GM21360 (cell line): Measurements from ENCODE around the gene SGCA.
A peak's percentile ranks its signal among the peaks of the same experiment; 100 is the strongest.

Experiments
- ATAC-seq: cut with Tn5 transposase; IDR thresholded peaks from one replicate; pipeline ENCODE4 v1.9.1; 2021; ENCODE audit warnings: mild to moderate bottlenecking, moderate library complexity; ENCODE audit not compliant: unreplicated experiment

SGCA gene

DNA sequence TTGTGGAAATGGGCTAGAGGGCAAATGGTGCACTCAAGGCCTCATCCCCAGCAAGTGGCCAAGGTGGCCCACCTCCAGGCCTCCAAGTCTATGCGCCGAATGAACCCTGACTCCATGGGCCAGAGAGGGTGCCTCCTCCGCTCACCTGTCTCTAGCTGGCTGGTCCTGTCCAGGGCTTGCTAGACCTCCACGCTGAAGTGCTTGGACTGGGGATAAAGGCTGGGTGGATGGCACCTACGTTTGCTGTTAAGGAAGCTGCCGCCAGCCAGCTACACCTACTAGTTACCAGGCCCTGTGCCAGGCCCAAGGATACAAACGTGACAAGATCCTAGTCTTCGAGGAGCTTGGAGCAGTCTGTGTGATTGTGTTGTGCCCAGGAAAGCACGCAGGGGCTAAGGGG is 739 bp upstream of the SGCA start:
- no peak for ATAC-seq

DNA sequence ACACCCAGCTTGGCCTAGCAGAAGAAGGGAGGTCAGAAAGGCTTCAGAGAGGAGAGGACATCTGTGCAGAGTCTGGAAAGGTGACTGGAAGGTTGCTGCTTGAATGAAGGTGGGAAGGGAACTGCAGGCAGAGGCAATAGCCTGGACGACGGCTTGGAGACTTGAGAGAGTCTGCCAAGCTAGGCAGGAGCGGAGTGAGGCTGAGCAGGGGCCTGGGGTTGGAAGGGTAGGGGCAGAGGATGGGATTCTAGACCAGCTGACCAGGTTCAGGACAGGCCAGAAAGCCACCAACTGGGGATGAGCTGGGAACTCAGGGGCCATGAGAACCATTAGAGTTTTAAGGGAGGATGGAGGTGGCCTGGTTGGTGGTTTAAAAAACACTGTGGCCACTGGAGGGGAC is 339 bp upstream of the SGCA start:
- ATAC-seq, result no peak

DNA sequence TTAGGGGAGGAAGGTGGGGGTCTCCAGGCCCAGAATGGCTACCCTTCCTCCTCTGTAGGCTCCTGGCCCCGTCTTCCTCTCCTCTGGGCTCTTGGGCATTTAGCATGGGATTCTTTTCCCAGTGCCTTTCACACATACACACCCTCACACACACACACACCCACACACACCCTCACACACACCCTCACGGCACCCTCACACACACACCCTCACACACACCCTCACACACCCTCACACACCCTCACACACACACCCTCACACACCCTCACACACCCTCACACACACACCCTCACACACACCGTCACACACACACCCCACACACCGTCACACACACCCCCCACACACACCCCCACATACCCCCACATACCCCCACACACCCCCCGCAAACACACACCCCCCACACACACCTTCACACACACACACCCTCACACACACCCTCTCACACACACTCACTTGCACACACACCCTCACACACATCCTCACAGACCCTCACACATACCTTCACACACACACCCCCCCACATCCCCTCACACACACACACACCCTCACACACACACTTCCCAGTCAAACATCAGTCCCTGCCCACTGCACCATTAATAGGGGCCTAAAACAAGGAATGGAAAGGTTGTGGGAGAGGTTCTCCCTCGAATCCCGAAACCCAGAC is 845 bp downstream of the SGCA start:
- ATAC-seq, result no peak

DNA sequence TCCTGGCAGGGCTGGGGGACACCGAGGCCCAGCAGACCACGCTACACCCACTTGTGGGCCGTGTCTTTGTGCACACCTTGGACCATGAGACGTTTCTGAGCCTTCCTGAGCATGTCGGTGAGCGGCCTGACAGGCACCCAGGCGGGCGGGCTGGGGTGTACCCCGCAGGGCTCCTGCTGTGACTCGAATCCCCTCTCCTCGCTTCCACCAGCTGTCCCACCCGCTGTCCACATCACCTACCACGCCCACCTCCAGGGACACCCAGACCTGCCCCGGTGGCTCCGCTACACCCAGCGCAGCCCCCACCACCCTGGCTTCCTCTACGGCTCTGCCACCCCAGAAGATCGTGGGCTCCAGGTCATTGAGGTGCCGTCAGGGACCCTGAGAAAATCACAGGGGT is 1.6 kb downstream of the SGCA start:
- no peak for ATAC-seq

GRCh38 chr17:50168319-50168718 is 2.5 kb downstream of the SGCA start:
- no peak for ATAC-seq

- no peak for ATAC-seq
These were observed 3.4 kb downstream of the SGCA start for GRCh38 chr17:50169121-50169764.

- no peak for ATAC-seq
These were observed 4.2 kb downstream of the SGCA start for GRCh38 chr17:50169881-50170459.

- peak; percentile 56 for ATAC-seq
These were observed 5.0 kb downstream of the SGCA start for GRCh38 chr17:50170662-50171370.

- ATAC-seq, result no peak
These were observed 5.7 kb downstream of the SGCA start for GRCh38 chr17:50171371-50172071.

DNA sequence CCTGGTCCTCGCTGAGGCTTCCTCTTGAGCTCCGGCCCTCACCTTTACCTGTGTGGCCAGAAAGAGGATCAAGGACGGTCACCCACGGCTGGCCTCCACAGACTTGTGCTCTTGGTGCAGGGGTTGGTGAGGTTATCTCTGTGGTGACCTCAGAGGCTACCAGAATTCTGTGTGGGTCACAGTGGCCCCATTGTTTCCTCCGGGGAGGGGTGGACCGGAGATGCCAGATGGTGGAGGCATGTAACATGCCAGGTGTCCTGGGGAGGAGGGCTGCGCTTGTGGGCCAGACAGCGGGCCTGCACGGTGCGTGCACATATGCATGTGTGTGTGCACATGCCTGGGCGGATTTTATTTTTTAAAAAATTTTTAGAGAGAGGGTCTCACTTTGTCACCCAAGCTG is 6.3 kb downstream of the SGCA start:
- ATAC-seq, result no peak

- no peak for ATAC-seq
These were observed 7.1 kb downstream of the SGCA start for GRCh38 chr17:50172936-50173334.

DNA sequence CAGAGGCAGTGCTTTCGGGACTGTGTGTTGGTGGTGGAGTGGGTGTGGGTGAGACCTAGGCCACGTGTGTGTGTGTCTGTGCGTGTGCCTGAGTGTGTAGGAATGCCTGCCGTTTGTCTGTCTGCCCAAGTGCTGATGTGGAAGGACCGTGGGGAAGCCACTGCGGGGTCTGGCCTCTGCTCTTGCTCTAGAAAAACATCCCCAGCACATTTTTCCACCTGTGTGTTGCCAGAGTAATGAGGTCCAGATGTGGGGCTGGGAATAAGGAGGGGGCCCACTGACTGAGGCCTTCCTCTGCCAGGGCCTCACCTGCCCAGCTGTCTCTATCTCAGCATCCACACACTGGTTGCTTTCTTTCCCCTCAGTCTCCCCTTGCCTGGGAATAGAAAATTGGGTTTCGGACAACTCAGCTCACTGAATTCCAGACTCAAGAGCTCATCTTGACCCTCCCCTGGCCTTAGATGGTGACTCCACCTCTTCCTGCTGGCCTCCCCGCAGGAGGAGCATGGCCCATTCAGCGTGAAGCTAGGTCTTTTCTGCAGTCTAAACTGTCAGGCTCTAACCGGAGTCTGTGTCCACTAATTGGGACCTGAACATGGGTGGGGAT is 7.6 kb downstream of the SGCA start:
- ATAC-seq, result no peak

- no peak for ATAC-seq
These were observed 8.6 kb downstream of the SGCA start for GRCh38 chr17:50174444-50174843.

- no peak for ATAC-seq
These were observed 9.4 kb downstream of the SGCA start for GRCh38 chr17:50175035-50175807.

GRCh38 chr17:50176559-50177357 is 11.0 kb downstream of the SGCA start:
- no peak for ATAC-seq

- no peak for ATAC-seq
These were observed 11.7 kb downstream of the SGCA start for GRCh38 chr17:50177476-50177875.

DNA sequence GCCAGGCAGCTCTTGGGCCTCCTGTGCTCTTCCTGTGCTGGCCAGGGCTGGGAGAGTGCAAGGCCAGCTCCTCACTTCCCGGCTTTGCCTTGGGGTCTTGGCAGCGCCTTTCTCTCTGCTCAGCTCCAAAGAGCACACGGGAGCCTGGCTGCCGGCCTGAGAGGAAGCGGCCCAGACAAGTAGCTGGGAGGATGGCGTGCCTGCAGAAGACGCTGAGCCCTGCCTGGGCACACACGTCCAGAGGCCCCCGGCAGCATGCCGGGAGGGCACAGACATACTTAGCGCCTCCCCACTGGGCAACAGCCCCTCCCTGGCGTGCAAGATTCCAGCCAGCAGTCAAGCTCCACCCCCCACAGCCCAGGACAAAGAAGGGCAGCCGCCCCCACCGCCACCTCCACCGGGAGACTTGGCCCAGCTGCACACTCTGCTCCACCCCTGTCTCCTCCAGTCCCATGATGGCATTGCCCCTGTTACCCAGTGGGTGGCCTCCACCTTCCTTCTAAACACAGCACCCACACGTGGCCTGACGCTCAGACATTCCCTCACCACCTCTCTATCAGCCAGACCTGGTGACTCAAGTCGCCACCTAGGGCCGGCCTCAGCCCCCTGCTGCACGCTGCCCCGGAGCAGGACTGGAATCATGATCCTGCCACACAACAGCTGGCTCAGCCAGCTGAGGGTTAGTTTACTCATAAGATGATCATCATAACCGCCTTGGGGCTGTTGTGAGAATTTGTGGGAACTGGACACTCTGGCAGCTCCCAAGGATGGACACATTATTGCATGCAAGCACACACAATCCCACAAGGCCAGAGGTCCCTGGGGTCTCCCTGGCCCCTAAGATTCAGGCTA is 12.4 kb downstream of the SGCA start:
- ATAC-seq, result peak; percentile 65

DNA sequence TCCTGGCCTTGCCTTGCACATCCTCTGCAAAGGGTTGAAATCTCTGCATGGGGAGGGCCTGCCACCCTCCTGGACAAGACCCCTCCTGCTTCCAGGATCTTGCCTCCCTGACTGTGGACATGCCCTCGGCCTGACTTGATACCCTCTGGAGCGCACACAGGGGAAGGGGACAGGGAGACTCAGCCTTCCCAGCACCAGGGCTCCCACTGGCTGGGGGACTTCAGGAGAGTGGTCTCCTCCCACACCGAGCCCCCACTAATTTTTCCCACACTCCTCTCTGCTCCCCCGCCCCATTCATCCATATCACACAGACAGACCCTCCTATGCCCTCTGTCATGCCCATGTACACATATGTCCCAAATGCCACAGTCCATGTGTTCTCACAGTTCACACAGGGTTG is 14.3 kb downstream of the SGCA start:
- ATAC-seq, result no peak
